Measurements from ENCODE around the gene DTL. TPM values are rescaled to one million over a fixed set of nuclear protein-coding genes. Genes with fewer than 3 reads are reported as not detected.
"Not testable (repeated sequence)": the region's sequence is repeated elsewhere in the genome, so short reads cannot be mapped to it uniquely, and the experiment has no call there.

DTL gene
- total RNA-seq, 3 donors from 2014 or later (not counting 1 experiment from before 2014, with no cell fraction given) = 1.1 to 4.0 (median 3.3) TPM

GRCh38 chr1:212013672-212014071 lies 21.9 kb upstream of the DTL start:
- Mint-ChIP-seq H3K27ac (no peak overlapping the region), H3K36me3 (no peaks in the 10 kb centered on the region), H3K27me3 (ENCODE audit: low read depth in 2 of 2) (no peaks in the 10 kb centered on the region), H3K9me3 (no peaks in the 10 kb centered on the region), H3K4me1 (peaks cover 0 to 6% of the 10 kb centered on the region in 2 donors), H3K4me3 (no peak overlapping the region)
- H3K9me3 ChIP-seq (ENCODE audit: control insufficient read depth, insufficient read depth, low read length) = no peaks in the 10 kb centered on the region
- H3K4me1 ChIP-seq (ENCODE audit: control insufficient read depth, insufficient read depth, low read length) = no peaks in the 10 kb centered on the region
- 94% methylated on average over 2 of the region's 2 CpGs for WGBS (ENCODE audit: insufficient coverage)
- no peak overlapping the region for H3K27ac ChIP-seq (ENCODE audit: low read length)
- H3K27me3 ChIP-seq (ENCODE audit: control insufficient read depth, insufficient read depth, low read length) = no peaks in the 10 kb centered on the region
- no peak for TF ChIP-seq CTCF (IDR thresholded peaks at IDR 0.05)
- ATAC-seq = no peak
- H3K36me3 ChIP-seq (ENCODE audit: control insufficient read depth, insufficient read depth, low read length) = peaks cover 14% of the 10 kb centered on the region
- H3K4me3 ChIP-seq (ENCODE audit: low read length) = no peak overlapping the region
- no peak for DNase-seq
- intact Hi-C loops (cut with micrococcal nuclease) = loop anchor here (2.0 to 5.0 kb wide), 3 partner anchors 331 to 443 kb away; no protein-coding TSS in a partner anchor

- Histone ChIP-seq H3K27ac (ENCODE audit: low read length) (no peak overlapping the region), H3K4me3 (ENCODE audit: low read length) (no peak overlapping the region), H3K9me3 (ENCODE audit: control insufficient read depth, insufficient read depth, low read length) (no peaks in the 10 kb centered on the region), H3K27me3 (ENCODE audit: control insufficient read depth, insufficient read depth, low read length) (no peaks in the 10 kb centered on the region), H3K36me3 (ENCODE audit: control insufficient read depth, insufficient read depth, low read length) (peaks cover 18% of the 10 kb centered on the region), H3K4me1 (ENCODE audit: control insufficient read depth, insufficient read depth, low read length) (no peaks in the 10 kb centered on the region)
- WGBS (ENCODE audit: insufficient coverage) = 100% methylated on average over 1 of the region's 2 CpGs
- Mint-ChIP-seq H3K4me1 (peaks cover 0 to 6% of the 10 kb centered on the region in 2 donors), H3K27ac (no peak overlapping the region), H3K27me3 (ENCODE audit: low read depth in 2 of 2) (no peaks in the 10 kb centered on the region), H3K4me3 (no peak overlapping the region), H3K9me3 (no peaks in the 10 kb centered on the region), H3K36me3 (peaks cover 10% of the 10 kb centered on the region)
- ATAC-seq (no peak), DNase-seq (no peak)
- intact Hi-C loops (cut with micrococcal nuclease) = no loop called here
- TF ChIP-seq CTCF (IDR thresholded peaks at IDR 0.05) = no peak
Measured at GRCh38 chr1:212020975-212021374, 14.6 kb upstream of the DTL start.

- H3K9me3 Mint-ChIP-seq = no peaks in the 10 kb centered on the region
- intact Hi-C loops (cut with micrococcal nuclease) = no loop called here
- WGBS (ENCODE audit: insufficient coverage) = 80% methylated on average over 1 of the region's 2 CpGs
- DNase-seq (no peak), ATAC-seq (no peak)
- Histone ChIP-seq H3K27me3 (ENCODE audit: control insufficient read depth, insufficient read depth, low read length) (no peaks in the 10 kb centered on the region), H3K27ac (ENCODE audit: low read length) (no peak overlapping the region), H3K4me1 (ENCODE audit: control insufficient read depth, insufficient read depth, low read length) (no peaks in the 10 kb centered on the region), H3K9me3 (ENCODE audit: control insufficient read depth, insufficient read depth, low read length) (no peaks in the 10 kb centered on the region), H3K36me3 (ENCODE audit: control insufficient read depth, insufficient read depth, low read length) (peaks cover 13% of the 10 kb centered on the region), H3K4me3 (ENCODE audit: low read length) (no peak overlapping the region)
- no peaks in the 10 kb centered on the region for H3K27me3 Mint-ChIP-seq (ENCODE audit: low read depth in 2 of 2)
- TF ChIP-seq CTCF (IDR thresholded peaks at IDR 0.05) = no peak
- peaks cover 10% of the 10 kb centered on the region for H3K36me3 Mint-ChIP-seq
- peaks cover 4 to 9% of the 10 kb centered on the region in 2 donors for H3K4me1 Mint-ChIP-seq
- no peak overlapping the region for H3K27ac Mint-ChIP-seq
- no peak overlapping the region for H3K4me3 Mint-ChIP-seq
Measured at GRCh38 chr1:212021563-212021962, 14.0 kb upstream of the DTL start.

- H3K27ac Mint-ChIP-seq; H3K9me3 ChIP-seq (ENCODE audit: control insufficient read depth, insufficient read depth, low read length); H3K27me3 ChIP-seq (ENCODE audit: control insufficient read depth, insufficient read depth, low read length); H3K4me1 ChIP-seq (ENCODE audit: control insufficient read depth, insufficient read depth, low read length); H3K9me3 Mint-ChIP-seq; intact Hi-C loops (cut with micrococcal nuclease); H3K27ac ChIP-seq (ENCODE audit: low read length); H3K36me3 ChIP-seq (ENCODE audit: control insufficient read depth, insufficient read depth, low read length); H3K36me3 Mint-ChIP-seq; DNase-seq; H3K4me3 Mint-ChIP-seq; H3K4me3 ChIP-seq (ENCODE audit: low read length); H3K27me3 Mint-ChIP-seq (ENCODE audit: low read depth in 2 of 2); ATAC-seq: not testable (repeated sequence)
- peaks cover 11 to 12% of the 10 kb centered on the region in 2 donors for H3K4me1 Mint-ChIP-seq
Measured at GRCh38 chr1:212022908-212023307, 12.6 kb upstream of the DTL start.
